ENCODE results near the gene TSLP. TPM values are rescaled to one million over a fixed set of nuclear protein-coding genes. Genes with fewer than 3 reads are reported as not detected.

The TSLP gene
- total RNA-seq, 3 donors from 2014 or later, result 0.14 to 1.0 (median 0.20) TPM

DNA sequence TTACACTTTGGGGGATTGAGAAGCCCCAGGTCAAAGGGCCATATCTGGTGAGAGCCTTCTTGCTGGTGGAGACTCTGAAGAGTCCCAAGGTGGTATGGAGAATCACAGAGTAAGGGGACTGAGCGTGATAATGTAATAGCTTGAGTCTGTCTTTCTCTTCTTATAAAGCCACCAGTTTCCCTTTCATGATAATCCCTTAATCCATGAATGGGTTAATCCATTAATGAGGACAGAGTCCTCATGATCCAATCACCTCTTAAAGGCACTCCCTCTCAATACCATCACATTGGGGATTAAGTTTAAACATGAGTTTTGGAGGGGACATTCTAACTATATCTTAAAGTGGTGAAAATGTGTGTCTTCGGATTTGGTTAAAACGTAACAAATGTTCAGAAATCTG, 42.2 kb downstream of the TSLP start:
- Histone ChIP-seq H3K4me1 (ENCODE audit: low read depth) (no peaks in the 10 kb centered on the region), H3K9me3 (no peaks in the 10 kb centered on the region), H3K36me3 (ENCODE audit: low read depth) (no peaks in the 10 kb centered on the region), H3K4me3 (no peak overlapping the region)
- TF ChIP-seq, protein P1, sequence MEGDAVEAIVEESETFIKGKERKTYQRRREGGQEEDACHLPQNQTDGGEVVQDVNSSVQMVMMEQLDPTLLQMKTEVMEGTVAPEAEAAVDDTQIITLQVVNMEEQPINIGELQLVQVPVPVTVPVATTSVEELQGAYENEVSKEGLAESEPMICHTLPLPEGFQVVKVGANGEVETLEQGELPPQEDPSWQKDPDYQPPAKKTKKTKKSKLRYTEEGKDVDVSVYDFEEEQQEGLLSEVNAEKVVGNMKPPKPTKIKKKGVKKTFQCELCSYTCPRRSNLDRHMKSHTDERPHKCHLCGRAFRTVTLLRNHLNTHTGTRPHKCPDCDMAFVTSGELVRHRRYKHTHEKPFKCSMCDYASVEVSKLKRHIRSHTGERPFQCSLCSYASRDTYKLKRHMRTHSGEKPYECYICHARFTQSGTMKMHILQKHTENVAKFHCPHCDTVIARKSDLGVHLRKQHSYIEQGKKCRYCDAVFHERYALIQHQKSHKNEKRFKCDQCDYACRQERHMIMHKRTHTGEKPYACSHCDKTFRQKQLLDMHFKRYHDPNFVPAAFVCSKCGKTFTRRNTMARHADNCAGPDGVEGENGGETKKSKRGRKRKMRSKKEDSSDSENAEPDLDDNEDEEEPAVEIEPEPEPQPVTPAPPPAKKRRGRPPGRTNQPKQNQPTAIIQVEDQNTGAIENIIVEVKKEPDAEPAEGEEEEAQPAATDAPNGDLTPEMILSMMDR (IDR thresholded peaks at IDR 0.05), result no peak
- DNase-seq, result no peak
- ATAC-seq, result no peak
- intact Hi-C loops (cut with DNase I, micrococcal nuclease), result no loop called here

DNA sequence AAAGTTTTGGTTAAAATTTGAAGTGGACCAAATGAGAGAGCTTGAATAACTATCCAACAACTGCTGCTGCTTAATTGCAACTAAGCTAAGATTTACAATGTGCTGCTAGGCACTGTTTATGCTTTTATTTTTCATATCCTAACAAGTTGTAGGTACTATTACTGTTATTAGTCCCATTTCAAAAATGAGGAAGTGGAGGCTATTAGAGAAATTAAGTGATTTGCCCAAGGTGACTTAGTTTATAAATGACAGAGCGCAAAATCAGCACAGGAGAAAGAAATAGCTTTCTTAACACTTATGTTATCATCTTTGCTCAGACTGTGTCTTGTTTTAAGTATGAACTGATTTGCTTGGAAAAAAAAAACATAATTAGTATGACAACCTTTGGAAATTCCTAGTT, 43.7 kb downstream of the TSLP start:
- no peaks in the 10 kb centered on the region for H3K4me1 ChIP-seq (ENCODE audit: low read depth)

DNA sequence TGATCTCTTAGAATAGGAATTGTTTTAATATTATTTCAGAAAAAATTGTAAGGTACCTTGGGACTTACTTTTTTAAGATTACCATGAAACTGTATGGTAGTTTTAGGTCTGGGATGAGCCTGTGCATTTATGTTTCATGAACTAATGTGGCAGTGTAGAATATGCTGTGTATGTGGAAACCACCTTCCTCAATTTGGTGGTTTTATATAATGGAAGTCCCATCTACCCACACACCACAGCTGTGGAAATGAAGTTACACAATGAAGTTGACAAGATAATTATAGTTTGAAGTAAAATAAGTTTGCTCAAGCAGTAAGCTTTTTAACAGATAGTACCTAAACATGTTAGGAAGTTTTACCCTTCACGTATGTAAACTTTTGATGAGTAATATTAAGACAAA, 45.0 kb downstream of the TSLP start:
- no peaks in the 10 kb centered on the region for H3K4me1 ChIP-seq (ENCODE audit: low read depth)
- no peaks in the 10 kb centered on the region for H3K9me3 ChIP-seq
- TF ChIP-seq, protein P1 (IDR thresholded peaks at IDR 0.05), result no peak
- ATAC-seq (no peak), DNase-seq (peak in 1 of 3 donors; percentile 6)
- H3K36me3 ChIP-seq (ENCODE audit: low read depth), result no peaks in the 10 kb centered on the region
- intact Hi-C loops (cut with DNase I, micrococcal nuclease), result no loop called here
- H3K4me3 ChIP-seq, result no peak overlapping the region

More for the DNA sequence above, 43.7 kb downstream of the TSLP start:
- intact Hi-C loops (cut with DNase I, micrococcal nuclease), result no loop called here
- TF ChIP-seq, protein P1 (IDR thresholded peaks at IDR 0.05), result no peak
- Histone ChIP-seq H3K36me3 (ENCODE audit: low read depth) (no peaks in the 10 kb centered on the region), H3K4me3 (no peak overlapping the region), H3K9me3 (no peaks in the 10 kb centered on the region)
- ATAC-seq (no peak), DNase-seq (no peak)

DNA sequence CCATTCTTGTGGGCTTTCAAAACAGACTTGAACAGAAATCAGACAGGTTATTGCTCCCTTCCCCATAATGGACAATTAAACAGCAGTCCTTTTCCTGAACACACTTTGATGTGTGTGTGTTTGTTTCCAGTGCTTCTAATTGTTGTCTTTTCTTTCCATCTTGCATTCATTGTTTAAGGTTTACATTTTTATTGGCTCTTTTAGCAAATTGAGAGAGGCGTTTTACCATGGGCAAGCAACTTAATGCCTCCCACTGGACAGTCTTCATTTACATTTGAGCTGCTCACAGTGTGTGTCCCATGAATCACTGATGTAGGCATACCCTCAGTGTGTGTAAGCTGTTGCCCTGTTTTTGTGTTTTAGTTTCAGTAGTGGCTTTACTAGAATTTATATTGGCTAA, 45.6 kb downstream of the TSLP start:
- TF ChIP-seq, protein P1 (IDR thresholded peaks at IDR 0.05), result no peak
- intact Hi-C loops (cut with DNase I, micrococcal nuclease), result no loop called here
- H3K9me3 ChIP-seq, result no peaks in the 10 kb centered on the region
- no peaks in the 10 kb centered on the region for H3K36me3 ChIP-seq (ENCODE audit: low read depth)
- H3K4me1 ChIP-seq (ENCODE audit: low read depth), result no peaks in the 10 kb centered on the region
- H3K4me3 ChIP-seq, result no peak overlapping the region
- ATAC-seq, result no peak
- DNase-seq, result no peak

DNA sequence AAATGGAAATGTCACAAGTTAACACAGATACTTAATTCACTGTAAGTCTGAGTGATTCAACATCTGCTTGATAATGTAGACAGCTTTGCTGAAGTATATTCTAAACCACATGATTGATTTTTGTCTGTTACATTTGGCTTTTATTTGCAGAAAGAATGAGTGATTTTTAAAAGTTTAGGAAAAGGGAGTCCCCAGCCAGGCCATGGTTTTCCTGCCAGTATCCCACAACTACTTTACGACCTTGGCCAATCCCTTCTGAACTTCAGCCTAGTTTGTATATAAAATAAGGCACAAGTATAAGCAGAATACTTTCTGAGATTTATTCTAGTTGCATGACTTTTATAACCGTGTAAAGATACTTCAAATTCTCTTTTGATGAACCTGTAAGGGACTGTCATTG, 47.7 kb downstream of the TSLP start:
- TF ChIP-seq, protein P1 (IDR thresholded peaks at IDR 0.05), result no peak
- DNase-seq (no peak), ATAC-seq (no peak)
- no peak overlapping the region for H3K4me3 ChIP-seq
- no peaks in the 10 kb centered on the region for H3K4me1 ChIP-seq (ENCODE audit: low read depth)
- H3K36me3 ChIP-seq (ENCODE audit: low read depth), result no peaks in the 10 kb centered on the region
- intact Hi-C loops (cut with DNase I, micrococcal nuclease), result no loop called here
- no peaks in the 10 kb centered on the region for H3K9me3 ChIP-seq

DNA sequence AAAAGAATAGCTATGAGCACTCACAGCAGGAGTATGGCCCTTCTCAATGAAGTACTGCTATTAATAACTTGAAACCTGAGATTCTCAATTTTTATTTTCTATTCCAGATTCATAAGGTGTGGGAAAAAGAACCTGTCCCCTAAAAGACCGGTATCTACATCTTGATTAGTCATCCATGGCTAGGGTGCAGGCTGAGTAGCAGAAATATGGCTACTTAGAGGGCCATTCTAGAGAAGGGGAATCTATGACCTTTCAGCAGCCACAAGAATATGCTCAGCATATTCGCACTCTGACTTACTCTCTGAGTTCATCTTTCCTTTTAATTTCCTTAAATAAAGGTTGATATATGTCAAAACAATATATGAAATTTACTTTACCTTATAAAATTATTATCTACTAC, 48.3 kb downstream of the TSLP start:
- ATAC-seq (no peak), DNase-seq (no peak)
- H3K4me1 ChIP-seq (ENCODE audit: low read depth), result no peaks in the 10 kb centered on the region
- intact Hi-C loops (cut with DNase I, micrococcal nuclease), result no loop called here
- no peaks in the 10 kb centered on the region for H3K9me3 ChIP-seq
- H3K4me3 ChIP-seq, result no peak overlapping the region
- TF ChIP-seq, protein P1 (IDR thresholded peaks at IDR 0.05), result no peak
- no peaks in the 10 kb centered on the region for H3K36me3 ChIP-seq (ENCODE audit: low read depth)
